HG02885 (cell line): ENCODE measurements around the gene TMEM108.

ENCODE experiments used
- ATAC-seq: cut with Tn5 transposase; IDR thresholded peaks from one replicate; pipeline ENCODE4 v1.9.1; 2021; ENCODE audit warnings: mild to moderate bottlenecking; ENCODE audit not compliant: unreplicated experiment, poor library complexity

TMEM108 gene

DNA sequence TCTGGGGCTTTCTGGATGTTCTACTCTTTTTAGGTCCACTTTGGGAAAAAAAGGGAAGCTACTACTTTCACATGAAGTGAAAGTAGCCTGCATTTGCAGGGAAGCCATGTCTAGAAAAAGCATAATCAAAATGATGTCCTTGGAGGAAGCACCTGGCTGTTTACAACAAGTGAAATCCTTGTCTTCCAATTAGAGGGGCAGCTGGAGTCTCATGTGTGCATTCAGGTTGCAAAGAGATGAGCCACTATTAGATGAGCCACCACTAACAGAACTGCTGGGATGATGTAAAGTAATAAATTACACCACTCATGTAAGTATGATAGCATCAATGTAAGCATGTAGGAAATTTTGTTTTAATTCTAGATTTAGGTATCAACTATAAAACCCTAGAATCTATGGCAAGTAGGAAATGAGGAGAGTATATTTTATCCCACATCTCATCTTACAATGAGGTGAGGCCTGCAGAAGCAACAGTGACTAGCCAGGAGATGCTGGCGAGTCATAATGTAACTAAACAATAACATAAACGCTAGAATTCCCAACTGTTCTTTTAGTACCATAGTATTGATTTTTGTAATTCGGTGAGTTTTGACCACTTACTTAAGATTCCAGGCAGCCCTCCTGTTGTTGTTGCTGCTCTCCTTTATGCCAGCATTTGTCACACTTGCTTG, 75.9 kb downstream of the TMEM108 start:
- no peak for ATAC-seq

DNA sequence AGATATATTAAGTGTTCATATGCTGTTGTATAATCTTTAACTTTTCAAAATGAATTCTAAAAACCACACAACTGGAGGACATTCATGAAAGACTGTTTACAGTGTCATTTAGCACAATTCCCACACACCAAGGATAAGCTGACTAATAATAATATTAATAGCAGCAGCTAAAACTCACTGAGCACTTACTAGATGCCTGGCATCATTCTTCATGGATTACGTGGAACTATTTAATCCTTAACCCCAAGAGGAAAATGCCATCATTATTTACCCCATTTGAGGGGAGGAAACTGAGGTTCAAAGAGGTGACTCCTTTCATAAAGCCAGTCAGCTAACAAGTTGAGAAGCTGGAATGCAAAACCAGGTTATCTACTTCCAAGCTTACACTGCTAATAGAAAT, 77.0 kb downstream of the TMEM108 start:
- ATAC-seq: no peak

DNA sequence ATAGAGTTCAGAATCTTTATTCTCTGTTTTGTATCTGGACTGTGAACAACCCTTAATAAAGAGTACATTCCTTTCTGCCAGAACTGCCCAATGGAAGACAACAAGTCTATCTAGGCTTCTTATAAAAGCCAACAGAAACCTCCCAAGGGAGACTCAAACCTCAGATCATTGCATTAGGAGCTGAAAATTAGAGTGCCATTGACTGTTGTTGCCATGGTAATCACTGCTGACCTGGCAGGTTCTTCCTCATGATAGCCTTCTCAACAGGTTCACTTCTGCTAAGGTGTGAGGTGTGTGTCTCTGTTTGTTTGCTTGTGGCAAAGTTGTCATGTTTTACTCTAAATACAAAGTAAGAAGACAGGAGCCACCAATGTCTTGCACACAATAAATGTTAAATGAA, 79.2 kb downstream of the TMEM108 start:
- ATAC-seq: no peak

DNA sequence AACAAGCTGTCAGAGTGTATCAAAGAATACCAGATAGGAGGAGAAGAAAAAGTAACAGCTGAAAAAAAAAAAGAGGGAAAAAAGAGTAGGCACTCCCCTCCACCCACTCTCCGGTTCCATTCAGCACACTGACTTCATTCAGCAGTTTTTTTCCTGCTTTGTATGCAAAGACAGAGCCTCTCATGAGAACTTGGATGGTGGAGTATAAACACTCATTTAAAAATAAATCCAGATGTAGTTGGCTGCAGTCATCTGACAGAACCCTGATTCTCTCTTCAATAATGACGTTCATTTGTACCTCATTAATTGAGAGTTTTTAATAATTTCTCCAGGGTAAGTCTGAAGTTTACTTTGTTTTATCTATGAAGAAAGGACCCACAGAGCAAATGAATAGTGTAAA, 81.0 kb downstream of the TMEM108 start:
- no peak for ATAC-seq

DNA sequence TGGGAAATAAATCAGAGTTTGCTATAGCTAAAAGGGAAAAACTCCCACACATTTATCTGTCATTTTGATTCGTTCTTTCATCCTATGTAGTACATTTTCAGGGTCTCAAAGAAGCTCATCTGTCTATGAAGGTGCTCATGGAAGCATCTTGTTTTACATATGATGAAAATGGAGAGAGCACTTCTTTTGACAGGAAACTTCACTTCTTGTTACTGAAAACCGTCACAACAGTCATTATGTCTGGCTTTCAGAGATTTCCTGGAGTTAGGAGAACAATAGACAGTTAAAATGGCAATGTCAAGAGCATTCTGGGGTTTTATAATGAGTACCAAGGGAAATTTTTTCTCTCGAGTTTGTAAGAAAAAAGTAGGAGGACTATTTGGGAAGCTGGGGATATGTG, 83.3 kb downstream of the TMEM108 start:
- ATAC-seq: no peak

DNA sequence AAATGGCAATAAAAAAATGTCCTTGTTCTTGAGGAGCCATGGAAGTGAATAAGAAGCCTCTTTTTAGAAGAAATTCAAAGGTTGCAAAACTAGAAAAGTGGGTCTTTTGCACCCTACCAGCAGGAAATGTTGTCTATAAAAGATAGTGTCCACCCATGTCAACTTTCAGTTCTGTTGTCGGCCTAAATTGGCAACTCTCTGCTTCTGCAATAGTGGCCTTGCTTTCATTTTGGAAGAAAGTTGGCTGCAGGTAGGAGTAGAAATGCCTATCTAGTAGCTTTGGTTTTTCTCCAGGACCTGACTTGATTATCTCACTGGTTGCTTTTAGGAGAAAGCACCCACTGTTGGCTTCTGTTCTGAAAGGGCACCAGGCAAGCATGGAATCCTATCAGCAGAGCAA, 85.4 kb downstream of the TMEM108 start:
- ATAC-seq: no peak

DNA sequence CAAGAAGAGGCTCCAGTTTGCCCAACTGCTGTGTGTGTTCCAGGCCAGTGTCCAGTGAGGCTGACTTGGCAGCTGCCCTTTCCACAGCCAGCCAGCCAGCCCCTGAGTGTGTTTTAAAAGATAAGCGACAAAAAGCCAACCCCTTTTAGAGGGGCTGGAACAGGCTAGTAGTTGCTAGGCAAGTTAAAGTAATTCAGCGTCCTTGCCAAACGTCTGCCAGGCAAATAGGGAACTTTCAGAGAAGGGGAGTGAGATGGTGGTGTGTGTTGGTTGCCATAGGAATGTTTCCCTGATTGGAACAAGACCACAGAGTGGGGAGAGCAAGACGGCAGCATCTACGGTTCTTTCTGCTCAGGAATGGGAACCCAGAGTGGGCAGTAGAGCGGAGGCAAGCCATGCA, 86.3 kb downstream of the TMEM108 start:
- ATAC-seq: no peak

DNA sequence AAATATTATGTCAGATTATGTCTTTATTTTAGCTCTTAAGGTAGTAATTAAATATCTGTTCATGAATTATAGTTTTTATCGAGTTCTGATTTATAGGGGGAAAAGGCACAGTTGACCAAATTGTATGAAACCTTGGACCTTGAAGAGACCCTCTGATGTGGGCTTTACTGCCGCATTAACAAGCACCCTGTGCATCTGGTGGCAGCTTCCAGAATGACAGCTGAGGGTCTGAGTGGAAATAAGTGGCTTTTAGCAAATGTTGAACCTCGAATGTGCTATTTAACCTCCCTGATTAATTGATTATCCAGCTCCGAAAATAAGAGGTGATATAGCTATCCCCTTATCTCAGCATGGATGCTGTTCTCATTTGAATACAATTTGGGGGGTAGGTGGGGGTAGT, 87.0 kb downstream of the TMEM108 start:
- ATAC-seq: no peak

DNA sequence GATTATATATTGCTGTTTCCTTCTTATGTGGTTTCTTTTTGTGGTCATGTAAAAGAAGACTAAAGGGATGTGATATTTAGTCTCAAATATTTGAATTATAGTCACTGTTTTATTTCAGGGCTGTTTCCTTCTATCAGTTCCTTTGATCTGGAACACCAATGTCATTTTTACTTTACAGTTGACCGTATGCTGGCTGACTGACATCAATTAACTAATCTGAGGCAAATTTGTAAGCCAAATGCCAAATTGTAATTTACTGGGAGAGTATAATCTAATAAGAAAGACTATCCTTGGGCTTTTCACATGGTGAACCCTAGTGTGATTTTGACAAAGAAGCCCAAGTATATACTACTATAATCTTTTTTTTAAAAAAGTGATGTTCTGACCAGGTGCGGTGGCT, 87.6 kb downstream of the TMEM108 start:
- ATAC-seq: no peak

DNA sequence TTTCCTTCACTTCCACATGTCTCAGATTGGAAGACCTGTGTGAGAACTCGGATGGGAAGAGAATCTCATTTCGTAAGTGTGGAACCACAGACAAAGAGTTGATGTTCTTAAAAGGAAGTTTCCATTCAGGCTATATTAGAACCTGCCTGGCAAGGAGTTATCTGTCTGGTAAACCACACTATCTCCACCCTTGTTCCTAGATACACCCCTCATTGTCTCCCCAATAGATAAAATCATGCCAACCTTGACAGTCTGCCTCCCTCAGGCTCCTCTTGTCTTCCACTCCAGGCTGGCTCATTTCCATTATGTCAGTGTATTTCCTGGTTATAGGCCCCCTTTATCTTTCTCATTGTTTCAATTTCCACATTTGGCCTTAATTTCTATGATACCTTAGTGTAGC, 89.2 kb downstream of the TMEM108 start:
- ATAC-seq: no peak

DNA sequence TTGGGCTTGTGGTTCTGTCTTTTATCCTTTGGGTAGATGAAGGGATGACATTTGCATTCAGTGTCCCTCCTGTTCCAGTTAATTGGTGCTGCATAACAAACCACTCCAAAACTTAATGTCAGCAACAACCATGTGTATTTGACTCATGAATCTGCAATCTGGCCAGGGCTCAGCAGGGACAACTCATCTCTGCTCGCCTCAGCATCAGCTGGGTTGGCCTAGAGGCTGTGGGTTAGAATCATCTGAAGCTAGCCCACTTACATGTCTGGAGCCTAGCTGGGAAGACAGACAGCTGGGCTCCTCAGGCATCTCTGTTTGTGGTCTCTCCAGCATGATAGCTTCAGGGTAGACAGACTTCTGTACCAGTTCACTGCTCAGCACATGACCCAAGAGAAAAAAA, 92.0 kb downstream of the TMEM108 start:
- no peak for ATAC-seq

DNA sequence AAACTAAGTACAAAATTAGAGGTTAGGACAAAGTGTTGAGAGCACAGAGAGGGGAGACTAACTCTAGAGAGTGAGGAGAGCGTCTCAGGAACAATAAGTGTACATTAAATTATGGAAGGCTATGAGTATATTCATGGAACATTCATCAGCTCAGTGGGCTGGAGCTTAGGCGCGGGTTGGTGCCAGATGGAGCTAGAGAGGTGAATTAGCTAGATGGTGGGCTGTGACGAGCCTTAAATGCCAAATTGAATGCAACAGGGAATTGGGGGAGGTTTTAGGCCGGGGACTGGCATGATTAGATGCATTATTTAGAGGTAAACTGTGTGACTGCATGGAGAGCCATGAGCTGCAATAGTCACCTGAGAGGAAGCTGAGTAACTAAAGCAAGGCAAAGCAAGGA, 97.1 kb downstream of the TMEM108 start:
- no peak for ATAC-seq

DNA sequence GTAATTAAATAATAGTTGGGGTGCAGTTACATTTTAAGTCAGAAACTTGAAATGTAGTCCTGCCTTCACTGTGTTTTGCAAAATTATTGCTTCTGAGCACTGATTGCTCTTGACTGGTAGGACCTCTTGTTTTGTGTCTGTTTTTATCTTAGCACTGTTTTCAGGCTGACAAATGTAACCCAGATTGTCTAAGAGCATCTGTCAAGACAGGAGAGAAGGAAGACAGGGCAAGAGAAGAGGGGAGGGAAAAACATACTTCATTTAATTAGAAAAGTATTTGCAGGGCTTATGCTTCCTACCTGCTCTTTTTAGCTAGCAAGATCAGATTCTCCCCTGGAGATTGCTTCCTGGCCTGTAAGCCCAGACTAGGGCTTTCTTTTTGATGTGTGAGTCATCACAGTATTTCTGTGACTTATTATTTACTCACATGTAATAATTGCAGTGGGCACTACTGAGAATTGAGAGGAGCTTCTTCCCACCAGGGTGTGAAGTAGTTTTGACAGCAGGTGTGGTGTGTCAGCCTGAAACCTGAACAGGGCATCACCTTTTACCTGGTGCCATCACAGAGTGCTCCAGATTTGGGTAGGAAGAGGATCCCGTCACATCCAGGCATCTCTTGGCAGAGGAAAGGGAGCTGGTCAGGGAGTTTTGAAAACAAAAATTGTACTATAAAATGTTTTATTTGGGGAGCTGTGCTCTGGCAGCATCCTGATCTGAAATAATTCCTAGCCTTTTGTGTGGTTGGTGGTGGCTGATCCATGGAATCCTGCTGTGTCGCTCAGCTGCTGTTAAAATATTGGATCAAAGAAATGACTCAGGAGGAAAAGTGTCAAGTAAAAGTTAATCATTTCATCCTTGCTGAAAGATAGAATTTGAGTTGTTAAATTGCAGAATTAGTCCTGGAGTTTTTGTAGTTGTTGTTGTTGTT, 98.2 kb downstream of the TMEM108 start:
- peak; percentile 49 for ATAC-seq

DNA sequence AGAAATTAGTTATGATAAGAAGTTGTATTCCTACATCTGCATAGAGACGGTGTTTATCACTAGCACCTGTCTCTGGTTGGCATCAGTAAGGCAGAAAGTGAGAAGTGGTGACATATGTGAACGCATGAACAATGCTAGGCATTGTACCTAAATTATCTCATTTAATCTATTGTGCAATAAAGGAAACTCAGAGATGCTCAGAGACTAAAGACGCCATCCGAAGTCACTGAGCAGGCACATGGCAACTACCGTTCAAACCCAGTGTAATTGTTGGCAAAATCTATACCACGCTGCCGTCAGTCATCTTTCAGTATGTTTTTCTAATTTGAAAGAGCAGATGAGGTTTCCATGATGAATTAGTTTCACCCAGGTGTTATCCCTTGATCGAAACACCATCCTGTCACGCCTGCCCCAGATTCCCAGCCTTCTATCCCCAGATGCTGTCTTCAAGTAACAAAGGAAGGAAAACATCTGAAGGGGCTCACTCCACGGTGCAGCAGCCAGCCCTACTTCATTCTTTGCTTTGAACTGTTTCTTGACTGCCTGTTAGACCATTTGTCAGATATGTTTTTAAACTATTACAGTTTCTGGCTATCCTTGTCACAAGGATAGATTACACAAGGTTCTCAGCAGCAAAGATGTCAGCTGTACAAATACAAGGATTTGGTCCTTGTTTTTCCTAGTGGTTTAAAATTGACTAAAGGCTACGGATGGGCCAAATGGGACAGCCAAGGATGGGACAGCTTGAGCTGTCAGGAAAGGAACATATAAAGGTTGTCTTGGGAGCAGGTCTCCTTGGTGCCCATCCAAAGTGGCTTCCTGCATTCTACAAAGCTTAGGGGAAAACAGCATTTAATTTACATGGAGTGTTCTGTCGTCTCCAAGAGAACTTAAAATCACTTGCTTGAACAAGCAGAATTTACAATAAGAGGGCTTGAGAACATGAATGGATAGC, 99.1 kb downstream of the TMEM108 start:
- ATAC-seq: no peak

DNA sequence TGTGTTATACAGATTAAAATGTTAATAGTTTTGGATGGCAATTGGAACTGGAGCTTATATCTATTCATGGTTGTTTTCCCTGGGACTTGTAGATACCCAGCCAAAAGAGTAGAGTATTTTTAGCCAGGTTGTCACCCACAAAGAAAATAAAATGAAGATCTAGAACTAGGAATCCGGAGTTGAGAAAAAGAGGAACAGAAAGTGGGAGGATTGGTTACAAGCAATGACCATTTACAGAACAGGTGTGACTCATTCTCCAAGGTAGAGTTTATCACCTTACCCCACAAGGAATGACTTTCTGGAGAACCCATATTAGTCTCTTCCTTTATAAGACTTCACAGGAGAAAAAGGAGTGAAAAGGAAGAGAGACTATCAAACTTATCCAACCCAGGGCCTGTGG, 99.8 kb downstream of the TMEM108 start:
- ATAC-seq: peak; percentile 94

DNA sequence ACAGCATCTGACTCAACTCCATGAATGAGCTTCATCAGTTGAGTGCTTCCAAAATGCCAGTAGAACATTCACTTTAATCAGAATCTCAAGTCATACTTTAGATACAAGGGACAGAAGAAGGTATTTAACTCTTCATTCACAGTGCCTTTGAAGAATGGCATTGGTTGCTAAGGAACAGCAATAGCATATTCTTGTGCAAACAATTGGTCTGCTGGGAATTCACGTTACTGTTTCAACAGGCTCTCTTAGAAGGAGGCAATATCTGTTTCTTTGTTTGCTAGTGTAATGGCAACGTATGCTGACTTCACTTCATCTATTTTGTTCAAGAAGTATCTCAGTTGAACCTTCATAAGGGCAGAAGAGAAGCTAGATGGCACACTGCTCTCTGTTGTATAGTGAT, 113.9 kb downstream of the TMEM108 start:
- no peak for ATAC-seq

DNA sequence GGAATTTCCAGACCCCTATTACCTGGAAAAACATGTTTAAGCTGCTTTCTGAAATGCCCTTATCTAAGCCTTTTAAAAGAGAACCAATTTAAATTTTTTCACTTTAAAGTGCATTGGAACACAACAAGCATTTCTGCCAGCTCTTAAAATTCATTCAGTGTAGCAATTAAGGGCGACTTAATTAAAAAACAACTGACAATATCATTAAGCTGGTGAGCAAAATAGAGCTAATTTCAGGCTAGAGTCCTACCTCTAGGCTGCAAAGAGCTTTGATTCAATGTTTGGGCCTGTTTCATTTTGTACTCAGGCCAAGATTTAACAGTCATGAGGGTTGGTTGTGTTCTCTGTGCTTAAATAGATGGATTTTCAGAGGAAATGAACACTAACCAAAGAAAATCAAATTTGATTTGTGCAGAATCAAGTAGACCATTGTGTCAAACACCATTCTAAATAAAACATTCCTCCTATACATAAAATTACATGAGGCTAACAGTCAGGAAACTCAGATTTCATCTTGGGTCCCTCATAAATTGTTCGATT, 114.6 kb downstream of the TMEM108 start:
- no peak for ATAC-seq

DNA sequence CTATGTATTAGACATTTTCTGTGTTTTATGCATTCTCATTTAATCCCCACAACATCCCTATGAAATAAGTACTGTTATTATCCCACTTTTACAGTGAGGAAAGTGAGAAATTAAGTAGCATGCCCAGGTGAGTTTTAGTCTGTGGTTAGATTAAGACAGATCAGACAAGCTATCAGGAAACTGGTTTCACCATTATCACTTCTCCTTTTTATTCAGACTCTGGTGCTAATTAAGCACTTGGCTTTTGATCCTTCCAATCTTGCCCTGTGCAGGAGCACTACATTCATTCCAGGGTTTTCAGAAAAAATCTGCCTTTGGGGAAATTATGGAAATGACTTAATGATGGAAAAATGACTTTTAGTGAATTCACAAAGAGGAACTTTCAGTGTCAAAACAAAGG, 115.2 kb downstream of the TMEM108 start:
- ATAC-seq: no peak

DNA sequence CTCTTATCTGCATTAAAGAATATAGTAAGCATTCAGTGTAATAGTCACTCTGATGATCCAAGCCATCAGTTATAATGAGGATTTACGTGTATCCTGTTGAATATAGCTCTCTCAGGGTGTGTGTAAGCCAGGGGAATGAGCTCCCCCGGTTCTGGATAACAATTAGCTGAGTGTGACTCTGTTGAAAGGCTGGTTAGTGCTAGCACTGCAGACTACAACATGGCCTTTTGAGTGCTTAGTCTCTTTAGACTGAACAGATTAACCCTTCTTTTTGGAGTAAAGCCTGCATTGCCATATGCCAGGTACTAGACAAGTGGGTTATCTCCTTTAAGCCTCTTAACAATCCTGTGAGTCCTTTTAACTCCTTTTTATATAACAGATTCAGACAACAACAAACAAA, 119.5 kb downstream of the TMEM108 start:
- ATAC-seq: no peak

DNA sequence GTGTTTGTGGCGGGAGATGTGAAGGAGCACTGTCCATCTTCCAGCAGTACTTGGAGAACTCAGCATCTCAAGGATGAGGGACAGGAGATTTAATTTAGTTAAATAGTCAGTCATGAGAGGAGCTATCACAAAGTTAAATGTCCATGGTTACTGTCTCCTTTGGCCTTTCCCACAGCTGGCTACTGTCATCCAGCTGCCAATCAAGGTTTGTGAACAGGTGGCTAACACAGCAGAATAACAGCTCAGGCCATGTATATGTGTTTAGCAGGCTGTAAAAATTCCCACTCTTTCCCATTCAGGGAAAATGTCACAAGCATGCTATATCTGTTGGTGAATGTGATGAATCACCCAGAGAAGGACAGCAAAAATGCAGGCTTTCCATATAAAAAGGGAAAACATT, 120.5 kb downstream of the TMEM108 start:
- no peak for ATAC-seq
